AG04449 (cell line): Measurements from ENCODE around the gene MLH3.

Experiments used
- CTCF ChIA-PET: fragments of 350-600 bp; formaldehyde crosslinking; extraction: SDS; loops from one replicate; lab custom pipeline; 2021; ENCODE audit warnings: antibody characterized with exemption; lab: Yijun Ruan, JAX
- POLR2A ChIA-PET: fragments of 400-600, 350-600 bp; formaldehyde crosslinking; extraction: SDS; loops from one replicate; lab custom pipeline; 2020; ENCODE audit warnings: antibody characterized with exemption, inconsistent platforms; lab: Yijun Ruan, JAX
- DNase-seq: peaks from one replicate; pipeline ENCODE4 v3.0.0-alpha.2; 2010; ENCODE audit warnings: low read depth, low spot score
- H3K4me3 ChIP-seq: 2 replicates; pipeline ENCODE4 v1.5.1; 2011; ENCODE audit warnings: low read depth, mild to moderate bottlenecking, control low read depth, low read length
- TF ChIP-seq, protein P1 (sequence below): IDR thresholded peaks from one replicate; pipeline ENCODE4 v1.5.1; 2011; ENCODE audit warnings: mild to moderate bottlenecking, moderate library complexity, low read length, control low read depth, inconsistent platforms; ENCODE audit not compliant: insufficient read depth; ENCODE audit errors: missing control alignments

Gene MLH3

GRCh38 chr14:74988131-74988530, 63.1 kb downstream of the MLH3 start:
- POLR2A ChIA-PET = no interaction called here
- no peak for DNase-seq
- CTCF ChIA-PET = interaction anchor here (1.0 kb wide), 1 partner anchor 82 kb away, joined by 3 read pairs; no protein-coding TSS in a partner anchor
- TF ChIP-seq, protein P1, sequence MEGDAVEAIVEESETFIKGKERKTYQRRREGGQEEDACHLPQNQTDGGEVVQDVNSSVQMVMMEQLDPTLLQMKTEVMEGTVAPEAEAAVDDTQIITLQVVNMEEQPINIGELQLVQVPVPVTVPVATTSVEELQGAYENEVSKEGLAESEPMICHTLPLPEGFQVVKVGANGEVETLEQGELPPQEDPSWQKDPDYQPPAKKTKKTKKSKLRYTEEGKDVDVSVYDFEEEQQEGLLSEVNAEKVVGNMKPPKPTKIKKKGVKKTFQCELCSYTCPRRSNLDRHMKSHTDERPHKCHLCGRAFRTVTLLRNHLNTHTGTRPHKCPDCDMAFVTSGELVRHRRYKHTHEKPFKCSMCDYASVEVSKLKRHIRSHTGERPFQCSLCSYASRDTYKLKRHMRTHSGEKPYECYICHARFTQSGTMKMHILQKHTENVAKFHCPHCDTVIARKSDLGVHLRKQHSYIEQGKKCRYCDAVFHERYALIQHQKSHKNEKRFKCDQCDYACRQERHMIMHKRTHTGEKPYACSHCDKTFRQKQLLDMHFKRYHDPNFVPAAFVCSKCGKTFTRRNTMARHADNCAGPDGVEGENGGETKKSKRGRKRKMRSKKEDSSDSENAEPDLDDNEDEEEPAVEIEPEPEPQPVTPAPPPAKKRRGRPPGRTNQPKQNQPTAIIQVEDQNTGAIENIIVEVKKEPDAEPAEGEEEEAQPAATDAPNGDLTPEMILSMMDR = no peak
- no peak overlapping the region for H3K4me3 ChIP-seq

DNA sequence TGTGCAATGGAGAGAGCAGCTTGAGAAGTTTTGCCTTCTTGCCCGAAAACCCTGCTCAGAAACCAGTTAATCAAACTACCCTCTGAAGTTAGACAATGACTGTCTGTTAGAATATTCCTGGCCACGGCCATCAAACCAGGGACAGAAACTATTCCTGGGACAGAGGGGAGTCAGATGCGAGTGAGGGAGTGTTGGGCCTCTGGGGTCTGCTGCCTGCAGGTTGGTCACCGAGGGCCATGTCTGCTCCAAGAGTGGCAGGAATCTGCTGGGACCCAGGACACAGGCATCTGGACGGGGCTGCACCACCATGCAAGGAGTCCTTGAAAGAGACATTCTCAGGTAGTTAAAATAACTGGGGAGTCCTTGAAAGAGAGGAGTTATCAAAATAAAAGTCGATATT, 65.5 kb downstream of the MLH3 start:
- TF ChIP-seq, protein P1 = no peak
- CTCF ChIA-PET = no interaction called here
- no peak overlapping the region for H3K4me3 ChIP-seq
- DNase-seq = no peak
- POLR2A ChIA-PET = no interaction called here

DNA sequence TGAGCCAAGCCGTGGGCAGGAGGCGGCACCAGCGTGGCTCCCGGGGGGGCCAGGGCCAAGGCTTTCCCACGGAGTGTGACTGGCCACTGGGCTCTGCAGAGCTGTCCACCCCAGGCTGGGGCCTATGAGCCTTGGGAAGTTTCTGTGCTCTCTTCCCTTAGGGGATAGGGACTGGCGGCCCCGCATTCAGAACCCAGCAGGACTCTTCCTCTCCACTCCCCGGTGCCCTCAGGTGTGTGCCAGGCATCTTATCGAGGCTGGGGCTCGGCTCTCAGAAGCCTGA, 66.3 kb downstream of the MLH3 start:
- ChIA-PET POLR2A (no interaction called here), CTCF (no interaction called here)
- DNase-seq = no peak
- H3K4me3 ChIP-seq = no peak overlapping the region
- TF ChIP-seq, protein P1 = no peak

DNA sequence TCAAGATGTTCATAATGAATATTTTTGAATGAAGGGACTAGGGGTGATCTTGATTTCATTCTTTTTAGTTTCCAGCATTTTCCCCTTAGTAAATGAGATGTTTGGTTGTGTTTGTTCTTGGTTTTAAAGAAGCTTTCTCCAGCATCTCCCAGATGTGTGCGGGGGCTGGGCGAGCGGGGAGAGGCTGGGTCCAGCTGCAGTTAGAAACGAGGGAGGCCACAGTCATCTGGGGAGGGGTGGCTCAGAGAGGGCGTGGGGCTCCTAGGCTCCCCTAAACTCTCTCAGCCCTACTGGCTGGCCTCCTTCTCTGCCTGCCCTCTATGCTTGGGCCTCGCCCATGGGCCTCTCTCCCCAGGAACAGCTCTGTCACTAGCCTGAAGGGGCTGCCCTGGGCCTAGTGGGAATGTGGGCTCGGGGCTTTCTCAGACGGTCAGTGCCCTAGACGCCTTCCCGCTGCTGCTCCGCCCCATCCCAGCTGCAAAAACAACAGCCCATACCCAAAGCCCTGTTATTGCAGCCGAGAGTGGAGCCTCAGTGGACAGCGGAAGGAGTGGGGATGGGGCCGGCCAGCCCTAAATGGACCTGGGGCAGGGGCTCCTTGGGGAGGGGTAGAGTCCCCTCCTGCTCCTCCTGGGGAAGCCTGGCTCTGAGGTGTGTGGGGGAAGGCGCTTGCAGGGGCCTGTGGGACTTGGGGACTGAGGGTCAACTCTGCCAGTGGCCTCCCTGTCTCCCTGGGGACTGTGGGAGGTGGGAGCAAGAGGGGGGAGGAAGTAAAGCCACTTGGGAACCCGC, 66.8 kb downstream of the MLH3 start:
- POLR2A ChIA-PET = no interaction called here
- CTCF ChIA-PET = interaction anchor here (0.8 to 1.4 kb wide), 2 partner anchors 37 to 39 kb away, joined by 3 read pairs; no protein-coding TSS in a partner anchor
- no peak overlapping the region for H3K4me3 ChIP-seq
- DNase-seq = no peak
- TF ChIP-seq, protein P1 = no peak

GRCh38 chr14:74983343-74983742, 67.9 kb downstream of the MLH3 start:
- TF ChIP-seq, protein P1 = no peak
- H3K4me3 ChIP-seq = no peak overlapping the region
- POLR2A ChIA-PET = no interaction called here
- CTCF ChIA-PET = interaction anchor here (0.8 to 1.4 kb wide), 3 partner anchors 9 to 38 kb away, joined by 3 read pairs; no protein-coding TSS in a partner anchor
- no peak for DNase-seq

GRCh38 chr14:74982661-74983060, 68.6 kb downstream of the MLH3 start:
- DNase-seq = no peak
- CTCF ChIA-PET = interaction anchor here (0.9 to 1.4 kb wide), 3 partner anchors 9 to 36 kb away, joined by 3 to 4 read pairs (median 3); no protein-coding TSS in a partner anchor
- H3K4me3 ChIP-seq = no peak overlapping the region
- POLR2A ChIA-PET = no interaction called here
- TF ChIP-seq, protein P1 = no peak
